Erythroblast (primary cell): ENCODE data around the gene PTPRA.

Experiments used
- GATA1 ChIP-seq: IDR thresholded peaks from 2 replicates; pipeline ENCODE4 v1.6.1; 2011; ENCODE audit warnings: low read depth, mild to moderate bottlenecking, control low read depth, low read length, moderate library complexity
- POLR2A ChIP-seq: IDR thresholded peaks from 2 replicates; pipeline ENCODE4 v1.6.1; 2011; ENCODE audit warnings: mild to moderate bottlenecking, low read length

GRCh38 chr20:2983508-2983907, 110.2 kb downstream of the PTPRA start:
- TF ChIP-seq POLR2A (no peak), GATA1 (no peak)
